ENCODE data around the gene MBOAT2. TPM values are rescaled to one million over a fixed set of nuclear protein-coding genes. Genes with fewer than 3 reads are reported as not detected.

Gene MBOAT2
- total and polyA plus RNA-seq, 7 donors = 8.4 to 43.5 (median 15.3) TPM

DNA sequence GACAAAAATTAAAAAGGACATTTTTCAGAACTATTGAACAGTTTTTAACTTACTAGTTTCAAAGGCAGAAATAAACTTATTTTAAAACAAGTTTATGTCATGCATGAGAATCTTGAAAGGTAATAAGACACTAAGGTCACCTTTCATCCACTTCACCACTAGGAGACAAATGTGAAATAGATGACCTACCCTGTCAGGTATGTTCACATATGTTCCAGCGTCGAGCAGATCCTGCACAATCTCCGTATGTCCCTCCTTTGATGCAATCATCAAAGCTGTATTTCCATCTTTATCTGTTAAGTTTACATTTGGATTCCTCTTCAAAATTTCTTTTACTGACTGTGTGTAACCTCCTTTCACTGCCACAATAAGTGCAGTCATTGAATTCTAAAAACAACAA is 200.7 kb downstream of the MBOAT2 start:
- H3K36me3 ChIP-seq = peaks cover 3 to 73% (median 24%) of the 10 kb centered on the region in 4 donors
- H3K27ac ChIP-seq = no peak overlapping the region
- 94 to 95% methylated on average over 3 of the region's 3 CpGs for WGBS, 2 donors
- H3K4me1 ChIP-seq = peaks cover 0 to 29% (median 27%) of the 10 kb centered on the region in 4 donors
- H3K4me3 ChIP-seq = no peak overlapping the region
- intact Hi-C loops (cut with DNase I) = no loop called here
- DNase-seq = no peak
- TF ChIP-seq POLR2AphosphoS5 (IDR thresholded peaks at IDR 0.05) (no peak), POLR2A (IDR thresholded peaks at IDR 0.05) (no peak), EP300 (IDR thresholded peaks at IDR 0.05) (no peak)
- TF ChIP-seq, protein P1, sequence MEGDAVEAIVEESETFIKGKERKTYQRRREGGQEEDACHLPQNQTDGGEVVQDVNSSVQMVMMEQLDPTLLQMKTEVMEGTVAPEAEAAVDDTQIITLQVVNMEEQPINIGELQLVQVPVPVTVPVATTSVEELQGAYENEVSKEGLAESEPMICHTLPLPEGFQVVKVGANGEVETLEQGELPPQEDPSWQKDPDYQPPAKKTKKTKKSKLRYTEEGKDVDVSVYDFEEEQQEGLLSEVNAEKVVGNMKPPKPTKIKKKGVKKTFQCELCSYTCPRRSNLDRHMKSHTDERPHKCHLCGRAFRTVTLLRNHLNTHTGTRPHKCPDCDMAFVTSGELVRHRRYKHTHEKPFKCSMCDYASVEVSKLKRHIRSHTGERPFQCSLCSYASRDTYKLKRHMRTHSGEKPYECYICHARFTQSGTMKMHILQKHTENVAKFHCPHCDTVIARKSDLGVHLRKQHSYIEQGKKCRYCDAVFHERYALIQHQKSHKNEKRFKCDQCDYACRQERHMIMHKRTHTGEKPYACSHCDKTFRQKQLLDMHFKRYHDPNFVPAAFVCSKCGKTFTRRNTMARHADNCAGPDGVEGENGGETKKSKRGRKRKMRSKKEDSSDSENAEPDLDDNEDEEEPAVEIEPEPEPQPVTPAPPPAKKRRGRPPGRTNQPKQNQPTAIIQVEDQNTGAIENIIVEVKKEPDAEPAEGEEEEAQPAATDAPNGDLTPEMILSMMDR (IDR thresholded peaks at IDR 0.05) = no peak
- H3K27me3 ChIP-seq = no peaks in the 10 kb centered on the region
- H3K9me3 ChIP-seq = no peaks in the 10 kb centered on the region

Other genes starting within 250 kb of the MBOAT2 start
- 100 to 1,000 TPM in 1 of 4 donors, 10 to 100 TPM in 3; 85.7 to 111 (median 95.0) TPM for gene KIDINS220, start 166.1 kb downstream of the MBOAT2 start, total RNA-seq
- gene KIDINS220, start 166.1 kb downstream of the MBOAT2 start, polyA plus RNA-seq = 10 to 100 TPM in 1 of 3 donors, 1 to 10 TPM in 2; 3.0 to 19.8 (median 5.4) TPM
- 10 to 100 TPM; 22.1 to 56.5 (median 26.5) TPM for gene ASAP2, start 203.1 kb upstream of the MBOAT2 start, total RNA-seq
- gene ASAP2, start 203.1 kb upstream of the MBOAT2 start, polyA plus RNA-seq = 10 to 100 TPM; 15.1 to 31.7 (median 25.8) TPM